LNCaP clone FGC (cell line): ENCODE results near the gene PODXL2.

ENCODE experiments used
- DNase-seq: peaks from one replicate; pipeline ENCODE4 v3.0.0-alpha.2; 2011; ENCODE audit warnings: low read depth
- H3K4me3 ChIP-seq: 2 replicates; pipeline ENCODE4 v1.5.1; 2011; ENCODE audit warnings: mild to moderate bottlenecking, low read depth, low read length, control low read depth
- TF ChIP-seq, protein P1 (sequence below): IDR thresholded peaks from 2 replicates; pipeline ENCODE4 v1.5.1; 2012; ENCODE audit warnings: mild to moderate bottlenecking; ENCODE audit not compliant: control insufficient read depth, insufficient read depth; ENCODE audit errors: extremely low read depth

PODXL2 gene

DNA sequence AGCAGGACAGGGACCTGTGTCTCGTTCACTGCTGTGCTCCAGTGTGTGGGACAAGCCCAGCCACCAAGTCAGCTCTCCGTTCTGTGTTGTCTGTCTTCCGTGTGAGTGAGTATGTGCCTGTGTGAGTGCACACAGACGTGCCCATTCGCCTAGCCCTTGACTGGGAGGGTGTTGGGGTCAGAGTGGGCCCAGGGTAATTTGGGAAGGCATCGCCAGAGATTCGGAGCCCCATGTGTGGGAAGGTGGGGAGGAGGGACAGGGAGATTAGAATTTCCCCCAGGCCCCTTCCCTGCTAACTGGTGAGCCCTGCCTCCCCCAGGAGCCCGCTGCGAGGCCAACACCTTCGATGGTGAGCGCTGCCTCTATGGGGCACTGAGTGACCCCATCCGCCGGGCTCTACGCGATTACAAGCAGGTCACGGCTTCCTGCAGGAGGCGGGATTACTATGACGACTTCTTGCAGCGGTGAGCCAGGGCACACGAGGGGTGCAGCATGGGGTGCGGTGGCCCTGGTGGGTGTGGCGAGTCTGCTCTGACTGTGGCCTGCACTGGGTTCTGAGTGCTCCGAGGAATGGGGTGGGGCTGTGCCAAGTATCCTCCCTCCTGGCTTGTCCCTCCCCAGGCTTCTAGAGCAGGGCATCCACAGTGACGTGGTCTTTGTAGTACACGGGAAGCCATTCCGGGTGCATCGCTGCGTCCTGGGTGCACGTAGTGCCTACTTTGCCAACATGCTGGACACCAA, 46.8 kb downstream of the PODXL2 start:
- DNase-seq, result no peak
- TF ChIP-seq, protein P1, sequence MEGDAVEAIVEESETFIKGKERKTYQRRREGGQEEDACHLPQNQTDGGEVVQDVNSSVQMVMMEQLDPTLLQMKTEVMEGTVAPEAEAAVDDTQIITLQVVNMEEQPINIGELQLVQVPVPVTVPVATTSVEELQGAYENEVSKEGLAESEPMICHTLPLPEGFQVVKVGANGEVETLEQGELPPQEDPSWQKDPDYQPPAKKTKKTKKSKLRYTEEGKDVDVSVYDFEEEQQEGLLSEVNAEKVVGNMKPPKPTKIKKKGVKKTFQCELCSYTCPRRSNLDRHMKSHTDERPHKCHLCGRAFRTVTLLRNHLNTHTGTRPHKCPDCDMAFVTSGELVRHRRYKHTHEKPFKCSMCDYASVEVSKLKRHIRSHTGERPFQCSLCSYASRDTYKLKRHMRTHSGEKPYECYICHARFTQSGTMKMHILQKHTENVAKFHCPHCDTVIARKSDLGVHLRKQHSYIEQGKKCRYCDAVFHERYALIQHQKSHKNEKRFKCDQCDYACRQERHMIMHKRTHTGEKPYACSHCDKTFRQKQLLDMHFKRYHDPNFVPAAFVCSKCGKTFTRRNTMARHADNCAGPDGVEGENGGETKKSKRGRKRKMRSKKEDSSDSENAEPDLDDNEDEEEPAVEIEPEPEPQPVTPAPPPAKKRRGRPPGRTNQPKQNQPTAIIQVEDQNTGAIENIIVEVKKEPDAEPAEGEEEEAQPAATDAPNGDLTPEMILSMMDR, result no peak
- H3K4me3 ChIP-seq, result no peak overlapping the region

DNA sequence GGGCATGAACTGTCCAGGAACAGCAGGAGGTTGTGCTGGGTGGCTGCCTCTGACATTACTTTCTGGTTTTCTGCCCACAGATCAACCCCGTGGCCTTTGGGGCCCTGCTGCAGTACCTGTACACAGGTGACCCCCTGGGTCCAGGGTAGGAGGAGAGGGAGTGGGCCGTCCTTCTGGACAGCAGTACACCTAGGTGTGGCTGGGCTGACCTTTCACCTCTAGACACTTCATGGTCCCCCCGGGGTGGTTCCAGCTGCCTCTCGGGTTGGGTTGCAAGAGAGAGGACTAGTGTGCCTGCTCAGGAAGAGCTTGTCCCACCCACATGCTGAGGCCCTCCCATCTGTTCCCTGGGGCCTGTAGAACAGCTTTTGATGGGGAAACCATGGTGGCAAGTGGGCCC, 47.5 kb downstream of the PODXL2 start:
- DNase-seq, result no peak
- H3K4me3 ChIP-seq, result no peak overlapping the region
- TF ChIP-seq, protein P1, result no peak

DNA sequence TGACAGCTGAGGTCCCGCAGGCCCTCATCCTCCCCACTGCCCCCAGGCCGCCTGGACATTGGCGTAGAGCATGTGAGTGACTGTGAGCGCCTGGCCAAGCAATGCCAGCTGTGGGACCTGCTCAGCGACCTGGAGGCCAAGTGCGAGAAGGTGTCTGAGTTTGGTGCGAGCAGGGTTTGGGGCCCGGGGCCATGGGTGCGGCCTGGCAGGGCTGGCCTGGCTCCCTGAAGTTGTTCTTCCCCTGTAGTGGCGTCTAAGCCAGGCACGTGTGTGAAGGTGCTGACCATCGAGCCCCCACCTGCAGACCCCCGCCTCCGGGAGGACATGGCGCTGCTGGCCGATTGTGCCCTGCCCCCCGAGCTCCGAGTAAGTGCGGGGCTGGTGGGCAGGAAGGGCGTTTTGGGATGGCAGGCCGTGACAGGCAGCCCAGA, 48.0 kb downstream of the PODXL2 start:
- TF ChIP-seq, protein P1, result no peak
- DNase-seq, result no peak
- H3K4me3 ChIP-seq, result no peak overlapping the region

DNA sequence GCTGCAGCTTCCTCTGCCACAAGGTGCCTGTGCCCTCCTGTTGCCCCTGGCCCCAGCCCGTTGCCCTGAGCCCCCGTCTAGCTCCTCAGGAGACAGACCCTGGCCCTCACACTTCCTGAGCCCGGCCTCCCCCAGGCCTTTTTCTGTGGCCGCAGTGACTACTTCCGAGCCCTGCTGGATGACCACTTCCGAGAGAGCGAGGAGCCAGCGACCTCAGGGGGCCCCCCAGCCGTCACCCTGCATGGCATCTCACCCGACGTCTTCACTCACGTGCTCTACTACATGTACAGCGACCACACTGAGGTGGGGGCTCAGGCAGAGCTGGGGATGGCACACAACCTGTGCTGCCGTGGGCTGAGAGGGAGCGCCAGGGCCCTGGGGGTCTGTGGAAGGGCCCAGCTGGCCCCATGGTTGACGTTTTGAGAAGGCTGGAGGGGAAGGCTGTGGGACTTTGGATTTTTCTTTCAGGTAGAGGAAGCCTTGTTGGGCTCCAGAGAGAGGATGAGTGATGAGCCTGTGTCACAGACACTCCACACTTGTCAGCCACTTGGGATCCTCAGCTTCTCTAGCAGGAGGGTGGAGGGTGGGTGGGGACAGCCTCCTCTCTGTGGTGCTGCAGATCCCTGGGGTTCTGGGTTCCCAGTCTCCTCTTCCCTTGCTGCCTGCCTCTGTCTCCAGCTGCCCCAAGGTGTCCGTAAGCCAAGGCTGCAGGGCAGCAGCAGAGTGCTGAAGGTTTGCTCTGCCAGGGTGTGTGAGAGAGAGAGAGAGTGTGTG, 48.7 kb downstream of the PODXL2 start:
- H3K4me3 ChIP-seq, result no peak overlapping the region
- TF ChIP-seq, protein P1, result no peak
- no peak for DNase-seq

DNA sequence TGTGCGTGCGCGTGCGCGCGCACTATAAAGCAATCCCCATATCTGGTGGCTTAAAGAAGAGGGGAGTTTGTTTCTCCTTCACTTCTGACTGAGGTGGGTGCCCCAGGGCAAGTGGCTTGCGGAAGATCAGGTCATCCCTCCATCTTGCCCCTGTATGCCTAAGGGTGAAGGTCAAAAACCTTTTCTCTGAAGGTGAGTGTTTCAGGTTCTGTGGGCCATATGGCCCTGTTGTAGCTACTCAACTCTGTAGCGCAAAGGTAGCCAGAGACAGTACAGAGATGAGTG, 49.3 kb downstream of the PODXL2 start:
- no peak for DNase-seq
- TF ChIP-seq, protein P1, result no peak
- no peak overlapping the region for H3K4me3 ChIP-seq

DNA sequence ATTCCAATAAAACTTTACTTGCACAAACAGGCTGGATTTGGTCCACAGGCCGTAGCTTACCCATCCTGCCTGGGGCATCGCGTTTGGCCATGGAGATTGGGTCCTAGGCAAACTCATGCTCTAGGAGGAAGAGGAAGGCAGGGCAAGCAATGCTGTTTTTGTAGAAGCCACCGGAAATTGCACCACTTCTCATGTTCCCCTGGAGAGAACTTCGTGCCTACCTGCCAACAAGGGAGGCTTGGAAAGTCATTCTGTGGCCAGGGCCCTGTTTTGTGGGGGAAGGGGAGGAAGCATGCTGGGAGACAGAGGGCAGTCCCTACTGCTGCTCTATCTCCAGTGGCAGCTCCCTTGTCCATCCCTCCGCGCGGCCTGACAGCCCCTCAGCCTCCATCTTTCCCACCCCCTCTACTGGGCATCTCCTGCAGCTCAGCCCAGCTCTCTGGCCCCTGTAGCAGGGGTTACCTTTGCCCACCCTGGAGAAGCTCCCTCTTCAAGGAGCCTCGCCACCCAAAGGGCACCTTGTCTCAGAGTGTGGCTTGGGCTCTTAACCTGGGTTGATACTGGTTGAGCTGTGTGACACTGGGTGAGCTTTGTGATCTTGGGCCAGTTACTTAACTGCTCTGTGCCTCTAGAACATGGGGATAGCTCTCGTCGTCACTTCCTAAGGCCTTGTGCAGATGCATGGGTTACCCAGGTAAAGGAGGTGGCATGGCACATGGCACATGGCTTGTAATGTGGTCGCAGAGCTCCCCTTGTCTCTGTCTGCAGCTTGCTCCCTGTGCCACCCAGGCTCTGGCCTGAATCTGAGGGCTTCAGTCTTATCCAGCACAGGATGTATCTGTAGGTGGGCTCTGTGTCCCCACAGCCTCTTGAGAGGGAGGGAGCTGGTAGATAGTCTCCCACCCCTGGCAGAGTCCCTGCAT, 49.9 kb downstream of the PODXL2 start:
- no peak overlapping the region for H3K4me3 ChIP-seq
- no peak for DNase-seq
- TF ChIP-seq, protein P1, result no peak
